Activated effector memory CD4-positive, alpha-beta T cell treated with anti-CD3 and anti-CD28 coated beads, Interleukin-2, amount 50 U/mL, for 16 hours (primary cell): ENCODE results near the gene IGF2BP2.
"Not testable (repeated sequence)": the region's sequence is repeated elsewhere in the genome, so short reads cannot be mapped to it uniquely, and the experiment has no call there.

ENCODE experiments used
- DNase-seq: peaks from one replicate; pipeline ENCODE4 v3.0.0-alpha.2; 2020

The IGF2BP2 gene

GRCh38 chr3:185831990-185832389 is 7.1 kb upstream of the IGF2BP2 start:
- no peak for DNase-seq

- DNase-seq = no peak
Observed at GRCh38 chr3:185831195-185831594, 6.4 kb upstream of the IGF2BP2 start.

GRCh38 chr3:185830018-185830797 is 5.4 kb upstream of the IGF2BP2 start:
- DNase-seq = no peak

- no peak for DNase-seq
Observed at GRCh38 chr3:185828755-185829154, 3.9 kb upstream of the IGF2BP2 start.

- no peak for DNase-seq
Observed at GRCh38 chr3:185827595-185828344, 2.9 kb upstream of the IGF2BP2 start.

- DNase-seq = peak; percentile 74
Observed at GRCh38 chr3:185825639-185826481, 1.0 kb upstream of the IGF2BP2 start.

- DNase-seq = peak; percentile 69
Observed at GRCh38 chr3:185824051-185825005, 514 bp downstream of the IGF2BP2 start.

- DNase-seq = peak; percentile 67
Observed at GRCh38 chr3:185823078-185824044, 1.5 kb downstream of the IGF2BP2 start.

GRCh38 chr3:185822221-185823000 is 2.4 kb downstream of the IGF2BP2 start:
- no peak for DNase-seq

GRCh38 chr3:185820973-185821758 is 3.7 kb downstream of the IGF2BP2 start:
- DNase-seq = no peak

GRCh38 chr3:185818267-185818875 is 6.5 kb downstream of the IGF2BP2 start:
- no peak for DNase-seq

GRCh38 chr3:185815391-185816282 is 9.2 kb downstream of the IGF2BP2 start:
- no peak for DNase-seq

- DNase-seq = no peak
Observed at GRCh38 chr3:185813691-185814215, 11.1 kb downstream of the IGF2BP2 start.

GRCh38 chr3:185813205-185813604 is 11.6 kb downstream of the IGF2BP2 start:
- DNase-seq = no peak

GRCh38 chr3:185807445-185808068 is 17.3 kb downstream of the IGF2BP2 start:
- no peak for DNase-seq

GRCh38 chr3:185798831-185799110 is 26.1 kb downstream of the IGF2BP2 start:
- DNase-seq = not testable (repeated sequence)
